ENCODE data around the gene CHMP2A.

- TF ChIP-seq CTCF (IDR thresholded peaks at IDR 0.05) (no peak), POLR2AphosphoS5 (IDR thresholded peaks at IDR 0.05; ENCODE audit: low read depth, low read length) (no peak), REST (IDR thresholded peaks at IDR 0.05; ENCODE audit: insufficient read depth in 1 of 2, low read depth in 2 of 2, low read length in 1 of 2) (no peak)
Measured at GRCh38 chr19:58531034-58531840, 23.7 kb downstream of the CHMP2A start.
